ENCODE measurements around the gene ANKRD37.

The ANKRD37 gene

DNA sequence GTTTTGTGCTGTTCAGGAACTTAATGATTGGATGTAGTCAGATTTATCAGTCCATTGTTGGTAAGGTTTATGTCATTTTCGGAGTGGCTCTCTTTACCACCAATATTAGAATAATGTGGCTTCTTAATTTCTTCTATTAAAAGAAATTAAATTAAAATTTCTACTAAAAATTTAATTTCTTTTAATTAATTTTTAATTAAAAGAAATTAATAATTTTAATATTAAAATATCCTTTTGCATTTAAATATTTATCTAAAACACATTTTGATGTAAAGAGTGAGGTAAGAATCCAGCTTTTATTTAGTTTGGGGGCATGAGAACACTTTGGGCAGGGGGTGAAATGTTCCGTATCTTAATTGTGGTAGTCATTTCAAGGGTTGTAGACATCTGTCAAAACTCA lies 44.8 kb downstream of the ANKRD37 start:
- TF ChIP-seq FOXK2 (IDR thresholded peaks at IDR 0.05) (no peak), FOXA1 (IDR thresholded peaks at IDR 0.05) (no peak), FOXM1 (IDR thresholded peaks at IDR 0.05; ENCODE audit: borderline replicate concordance) (no peak), L3MBTL2 (conservative IDR thresholded peaks at IDR 0.05) (no peak), BHLHE40 (IDR thresholded peaks at IDR 0.05; ENCODE audit: borderline replicate concordance) (no peak), NFRKB (IDR thresholded peaks at IDR 0.05) (no peak), SP1 (IDR thresholded peaks at IDR 0.05) (no peak)
- DNase-seq (ENCODE audit: extremely low spot score), result no peak
- ChIA-PET POLR2A (no interaction called here), CTCF (no interaction called here)

DNA sequence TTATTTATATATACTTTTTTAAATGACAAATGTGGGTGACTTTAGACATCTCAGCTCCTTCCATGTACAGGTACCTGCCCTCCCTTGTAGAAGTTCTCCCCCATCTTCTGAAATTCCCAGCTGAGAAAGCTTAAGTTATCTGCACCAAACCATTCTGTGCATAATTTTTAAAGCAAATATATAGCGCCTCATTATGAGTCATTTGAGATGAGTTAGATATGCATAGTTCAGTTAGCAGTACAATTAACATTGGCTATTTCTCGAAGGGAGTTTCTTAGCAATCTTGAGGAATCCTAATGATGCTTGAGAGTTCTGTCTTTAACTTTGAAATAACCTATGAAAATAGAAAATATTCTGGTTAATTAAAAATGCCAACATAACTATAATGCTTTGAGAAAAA lies 48.6 kb downstream of the ANKRD37 start:
- ChIA-PET POLR2A (no interaction called here), CTCF (no interaction called here)
- DNase-seq (ENCODE audit: extremely low spot score), result no peak
- TF ChIP-seq ARNT (IDR thresholded peaks at IDR 0.05), result no peak
- TF ChIP-seq FOXA1 (IDR thresholded peaks at IDR 0.05), result no peak
- no peak for TF ChIP-seq HDGF (IDR thresholded peaks at IDR 0.05; ENCODE audit: borderline replicate concordance)
- TF ChIP-seq ZNF384 (IDR thresholded peaks at IDR 0.05), result no peak
- TF ChIP-seq NFRKB (IDR thresholded peaks at IDR 0.05), result no peak
- no peak for TF ChIP-seq FOXK2 (IDR thresholded peaks at IDR 0.05)
- no peak for TF ChIP-seq SP1 (IDR thresholded peaks at IDR 0.05)
- no peak for TF ChIP-seq L3MBTL2 (conservative IDR thresholded peaks at IDR 0.05)
- TF ChIP-seq, protein P1, sequence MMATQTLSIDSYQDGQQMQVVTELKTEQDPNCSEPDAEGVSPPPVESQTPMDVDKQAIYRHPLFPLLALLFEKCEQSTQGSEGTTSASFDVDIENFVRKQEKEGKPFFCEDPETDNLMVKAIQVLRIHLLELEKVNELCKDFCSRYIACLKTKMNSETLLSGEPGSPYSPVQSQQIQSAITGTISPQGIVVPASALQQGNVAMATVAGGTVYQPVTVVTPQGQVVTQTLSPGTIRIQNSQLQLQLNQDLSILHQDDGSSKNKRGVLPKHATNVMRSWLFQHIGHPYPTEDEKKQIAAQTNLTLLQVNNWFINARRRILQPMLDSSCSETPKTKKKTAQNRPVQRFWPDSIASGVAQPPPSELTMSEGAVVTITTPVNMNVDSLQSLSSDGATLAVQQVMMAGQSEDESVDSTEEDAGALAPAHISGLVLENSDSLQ (IDR thresholded peaks at IDR 0.05), result no peak
- TF ChIP-seq ELF4 (IDR thresholded peaks at IDR 0.05), result no peak
- no peak for TF ChIP-seq BHLHE40 (IDR thresholded peaks at IDR 0.05; ENCODE audit: borderline replicate concordance)
- TF ChIP-seq TARDBP (IDR thresholded peaks at IDR 0.05), result no peak
- no peak for TF ChIP-seq SUZ12 (IDR thresholded peaks at IDR 0.05)
- TF ChIP-seq CTBP1 (IDR thresholded peaks at IDR 0.05; ENCODE audit: borderline replicate concordance), result no peak
- no peak for TF ChIP-seq LEF1 (IDR thresholded peaks at IDR 0.05; ENCODE audit: borderline replicate concordance)
